A549 (cell line): ENCODE results near the gene CST1. TPM values are rescaled to one million over a fixed set of nuclear protein-coding genes. Genes with fewer than 3 reads are reported as not detected.
A peak's percentile ranks its signal among the peaks of the same experiment; 100 is the strongest.
"Not testable (repeated sequence)": the region's sequence is repeated elsewhere in the genome, so short reads cannot be mapped to it uniquely, and the experiment has no call there.

Source experiments
- ATAC-seq, 2 experiments: fragments of 200-7000 bp in 1 of 2; fragments of >200 bp in 1 of 2; cut with Nextera tagmentation in 1 of 2; cut with Tn5 transposase in 1 of 2; 3 replicates each; pipeline versions ENCODE4 v1.8.0 to v1.9.1; 2018 to 2020; ENCODE audit warnings: mild to moderate bottlenecking in 1 of 2, moderate library complexity in 1 of 2
- CTCF ChIA-PET: fragments of 300-600 bp; sonication (Branson Sonifier 250); formaldehyde crosslinking; extraction: SDS; loops from one replicate; lab custom pipeline; 2021; ENCODE audit warnings: antibody characterized with exemption, inconsistent platforms; lab: Yijun Ruan, JAX
- POLR2A ChIA-PET: fragments of 350-600 bp; formaldehyde crosslinking; extraction: SDS; loops from one replicate; lab custom pipeline; 2021; ENCODE audit warnings: antibody characterized with exemption, inconsistent platforms; lab: Yijun Ruan, JAX
- DNase-seq, 2 experiments: peaks; one replicate each; pipeline versions ENCODE4 v3.0.0 to v3.0.0-alpha.2; 2011 to 2016; ENCODE audit warnings: low read depth in 1 of 2, low spot score in 1 of 2
- FAIRE-seq: peaks from 2 replicates; lab custom pipeline; 2011; peaks lifted over from hg19 to GRCh38; lab: Jason Lieb, UNC
- H3K27ac ChIP-seq, 2 experiments: fragments of >200 bp; sonication (Bioruptor Twin); formaldehyde crosslinking; 3 replicates each; pipeline ENCODE4 v1.5.1; 2016 to 2017
- H3K4me1 ChIP-seq: fragments of >200 bp; sonication (Bioruptor Twin); formaldehyde crosslinking; 3 replicates; pipeline ENCODE4 v1.6.1; 2016
- H3K4me2 ChIP-seq: fragments of >200 bp; sonication (Bioruptor Twin); formaldehyde crosslinking; 3 replicates; pipeline ENCODE4 v1.6.1; 2016
- H3K4me3 ChIP-seq: fragments of >200 bp; sonication (Bioruptor Twin); formaldehyde crosslinking; 3 replicates; pipeline ENCODE4 v1.5.1; 2016
- H3K9me3 ChIP-seq: fragments of >200 bp; sonication (Bioruptor Twin); formaldehyde crosslinking; 3 replicates; pipeline ENCODE4 v1.6.1; 2016
- ATOH8 ChIP-seq: fragments of 250-450 bp; sonication (Bioruptor Pico); IDR thresholded peaks from 2 replicates; pipeline ENCODE4 v1.5.0; 2020; ENCODE audit warnings: low read depth, mild to moderate bottlenecking, moderate library complexity
- BHLHE40 ChIP-seq: IDR thresholded peaks from 2 replicates; pipeline ENCODE4 v1.6.1; 2012; ENCODE audit warnings: low read depth, low read length, inconsistent platforms
- CBX8 ChIP-seq: fragments of 200-600 bp; sonication (generic); IDR thresholded peaks from 2 replicates; pipeline ENCODE4 v1.6.1; 2016
- E2F6 ChIP-seq: IDR thresholded peaks from 2 replicates; pipeline ENCODE4 v1.6.1; 2012; ENCODE audit warnings: low read depth, borderline replicate concordance
- ESRRA ChIP-seq: fragments of 150-350 bp; IDR thresholded peaks from 2 replicates; pipeline ENCODE4 v1.6.1; 2014; ENCODE audit warnings: mild to moderate bottlenecking, low read length, borderline replicate concordance
- FOSL2 ChIP-seq, 2 experiments: fragments of 450-650 bp in 1 of 2; fragments of >200 bp in 1 of 2; sonication (Bioruptor Twin) in 1 of 2; formaldehyde crosslinking; IDR thresholded peaks; 2 replicates each; pipeline versions ENCODE4 v1.5.0 to v1.6.1; 2016 to 2020; ENCODE audit warnings: mild to moderate bottlenecking in 1 of 2, moderate library complexity in 1 of 2
- HOXA7 ChIP-seq: fragments of 250-450 bp; sonication (Bioruptor Pico); IDR thresholded peaks from 2 replicates; pipeline ENCODE4 v1.5.0; 2020; ENCODE audit warnings: mild to moderate bottlenecking, moderate library complexity
- HOXB13 ChIP-seq: fragments of 250-450 bp; sonication (Bioruptor Pico); IDR thresholded peaks from 2 replicates; pipeline ENCODE4 v1.5.0; 2020; ENCODE audit warnings: low read depth, mild to moderate bottlenecking, moderate library complexity
- JUN ChIP-seq, 2 experiments: fragments of >200 bp; sonication (Bioruptor Twin); formaldehyde crosslinking; IDR thresholded peaks; 2 replicates in 1 of 2; 3 replicates in 1 of 2; pipeline ENCODE4 v1.6.1; 2016 to 2017
- JUNB ChIP-seq: fragments of >200 bp; sonication (Bioruptor Twin); formaldehyde crosslinking; IDR thresholded peaks from 2 replicates; pipeline ENCODE4 v1.6.1; 2016
- KDM1A ChIP-seq: fragments of 200-600 bp; sonication (generic); IDR thresholded peaks from 2 replicates; pipeline ENCODE4 v1.6.1; 2016; ENCODE audit warnings: low read depth, mild to moderate bottlenecking
- KDM5A ChIP-seq: fragments of 200-600 bp; sonication (generic); IDR thresholded peaks from 2 replicates; pipeline ENCODE4 v1.6.1; 2016; ENCODE audit warnings: antibody characterized with exemption, mild to moderate bottlenecking
- MAX ChIP-seq: IDR thresholded peaks from 2 replicates; pipeline ENCODE4 v1.6.1; 2012
- MYC ChIP-seq: IDR thresholded peaks from 2 replicates; pipeline ENCODE4 v1.6.1; 2012; ENCODE audit warnings: mild to moderate bottlenecking, inconsistent platforms, low read length, improper control_type of control experiment, borderline replicate concordance
- NFE2L2 ChIP-seq: fragments of 150-350 bp; conservative IDR thresholded peaks from 2 replicates; pipeline ENCODE4 v1.6.1; 2014; ENCODE audit warnings: low read length
- PBX3 ChIP-seq: IDR thresholded peaks from 2 replicates; pipeline ENCODE4 v1.6.1; 2012
- POLR2A ChIP-seq: IDR thresholded peaks from 2 replicates; pipeline ENCODE4 v1.6.1; 2012; ENCODE audit warnings: mild to moderate bottlenecking, low read length
- RARB ChIP-seq: fragments of 250-450 bp; sonication (Bioruptor Pico); IDR thresholded peaks from 2 replicates; pipeline ENCODE4 v1.8.0; 2021; ENCODE audit warnings: mild to moderate bottlenecking, moderate library complexity
- RNF2 ChIP-seq: fragments of 200-600 bp; sonication (generic); IDR thresholded peaks from 2 replicates; pipeline ENCODE4 v1.6.1; 2016; ENCODE audit warnings: low read depth, mild to moderate bottlenecking, antibody characterized with exemption, moderate library complexity, borderline replicate concordance
- SMC3 ChIP-seq: fragments of >200 bp; sonication (Bioruptor Twin); formaldehyde crosslinking; IDR thresholded peaks from 3 replicates; pipeline ENCODE4 v1.6.1; 2018; ENCODE audit warnings: inconsistent platforms
- SREBF2 ChIP-seq: fragments of 450-650 bp; IDR thresholded peaks from 2 replicates; pipeline ENCODE4 v1.6.1; 2014; ENCODE audit warnings: mild to moderate bottlenecking, moderate library complexity
- TFCP2L1 ChIP-seq: fragments of 250-450 bp; sonication (Bioruptor Pico); IDR thresholded peaks from 2 replicates; pipeline ENCODE4 v1.5.0; 2021; ENCODE audit warnings: mild to moderate bottlenecking
- ZC3H11A ChIP-seq: fragments of 450-650 bp; IDR thresholded peaks from 2 replicates; pipeline ENCODE4 v1.6.1; 2014; ENCODE audit warnings: antibody characterized with exemption, mild to moderate bottlenecking
- ZFP36 ChIP-seq: fragments of 450-650 bp; IDR thresholded peaks from 2 replicates; pipeline ENCODE4 v1.6.1; 2014; ENCODE audit warnings: borderline replicate concordance; ENCODE audit not compliant: partially characterized antibody
- ZNF302 ChIP-seq: fragments of 250-450 bp; sonication (Bioruptor Pico); IDR thresholded peaks from 2 replicates; pipeline ENCODE4 v1.9.0; 2021; ENCODE audit warnings: inconsistent platforms, mild to moderate bottlenecking, moderate library complexity
- WGBS: methylation state at CpG from one replicate; pipeline ENCODE4 v1.1.6; 2017; ENCODE audit errors: missing lambda C conversion rate; 5-methylcytosine and 5-hydroxymethylcytosine counted together
- polyA plus RNA-seq, 4 experiments: library from polyadenylated mRNA; depleted of rRNA in 3 of 4; stranded (reverse); fragments of >200 nt; fragmentation: RNase III in 1 of 4; extraction: RNeasy Plus Mini Kit Qiagen cat#74134 plus additional on column Dnase treatment in 1 of 4; gene quantifications; 2 replicates in 3 of 4; 3 replicates in 1 of 4; pipeline ENCODE4 v1.2.3, GENCODE V29; 2011 to 2017

Gene CST1
- polyA plus RNA-seq, 2 of the 4 experiments (the other 2 are of a cell fraction): 0.28 to 2.1 TPM

GRCh38 chr20:23759306-23759940, 8.7 kb upstream of the CST1 start:
- no peak overlapping the region for H3K4me3 ChIP-seq
- POLR2A ChIA-PET: no interaction called here

GRCh38 chr20:23756792-23757191, 6.1 kb upstream of the CST1 start:
- DNase-seq, H3K4me3 ChIP-seq, H3K27ac ChIP-seq, H3K9me3 ChIP-seq, H3K4me2 ChIP-seq, ATAC-seq, CTCF ChIA-PET, FAIRE-seq, POLR2A ChIA-PET: not testable (repeated sequence)
- peaks cover 20% of the 10 kb centered on the region for H3K4me1 ChIP-seq
- WGBS: 0% methylated on average over 3 of the region's 3 CpGs

More at GRCh38 chr20:23759306-23759940, 8.7 kb upstream of the CST1 start:
- FAIRE-seq: no peak
- CTCF ChIA-PET: no interaction called here
- Histone ChIP-seq H3K4me2 (no peak overlapping the region), H3K9me3 (no peaks in the 10 kb centered on the region), H3K4me1 (peaks cover 19% of the 10 kb centered on the region), H3K27ac (no peak overlapping the region)
- no peak for DNase-seq
- 47% methylated on average over 2 of the region's 2 CpGs for WGBS
- no peak for ATAC-seq
- TF ChIP-seq ESRRA (no peak), RNF2 (no peak), POLR2A (no peak), FOSL2 (IDR thresholded peaks at IDR 0.05) (no peak), FOSL2 (CRISPR knock-in tag; IDR thresholded peaks at IDR 0.05) (no peak), ZNF302 (CRISPR knock-in tag) (no peak), HOXB13 (CRISPR knock-in tag) (no peak), CBX8 (no peak), MYC (no peak), ZC3H11A (no peak), ATOH8 (CRISPR knock-in tag) (no peak), HOXA7 (CRISPR knock-in tag) (no peak), RARB (no peak), ZFP36 (no peak), PBX3 (no peak), KDM5A (no peak), TFCP2L1 (CRISPR knock-in tag) (no peak), JUNB (no peak)

- H3K9me3 ChIP-seq; CTCF ChIA-PET; FAIRE-seq; DNase-seq; POLR2A ChIA-PET; H3K4me3 ChIP-seq; TF ChIP-seq FOSL2 (IDR thresholded peaks at IDR 0.05): not testable (repeated sequence)
- WGBS: 63% methylated on average over 3 of the region's 3 CpGs
- ATAC-seq: peak; percentile 63 to 81; a peak in 5 of 6 replicates
- peak; percentile 48; the same call in 1 of the 2 replicates for TF ChIP-seq FOSL2 (CRISPR knock-in tag; IDR thresholded peaks at IDR 0.05)
- H3K4me2 ChIP-seq: peak overlapping the region; percentile 10; the same call in 1 of the 3 replicates
- H3K27ac ChIP-seq: peak overlapping the region; percentile 40 to 44; a peak in 1 of 6 replicates
- peaks cover 20% of the 10 kb centered on the region for H3K4me1 ChIP-seq
Observed at GRCh38 chr20:23755131-23755611, 4.4 kb upstream of the CST1 start.

- Histone ChIP-seq H3K4me2 (0 out of 3 replicates have a peak overlapping the region, but pooled peaks have one; percentile 10), H3K27ac (no peak overlapping the region; a peak in 1 of 6 replicates), H3K9me3 (no peaks in the 10 kb centered on the region), H3K4me1 (peaks cover 20% of the 10 kb centered on the region), H3K4me3 (no peak overlapping the region)
- ChIA-PET CTCF (no interaction called here), POLR2A (no interaction called here)
- DNase-seq (no peak), ATAC-seq (no peak), FAIRE-seq (no peak)
- WGBS: 57% methylated on average over 4 of the region's 4 CpGs
- no peak for TF ChIP-seq BHLHE40
- TF ChIP-seq SREBF2: no peak
- no peak for TF ChIP-seq SMC3
- TF ChIP-seq ZC3H11A: no peak
- TF ChIP-seq JUN (IDR thresholded peaks at IDR 0.05): no peak
- TF ChIP-seq KDM5A: no peak
- TF ChIP-seq NFE2L2: no peak
- no peak for TF ChIP-seq CBX8
- no peak for TF ChIP-seq E2F6
- no peak for TF ChIP-seq MAX
- TF ChIP-seq ATOH8 (CRISPR knock-in tag): no peak
- TF ChIP-seq KDM1A: no peak
Observed at GRCh38 chr20:23754731-23755130, 4.0 kb upstream of the CST1 start.
